ENCODE measurements around the gene QRFPR.
"Not testable (repeated sequence)": the region's sequence is repeated elsewhere in the genome, so short reads cannot be mapped to it uniquely, and the experiment has no call there.

The QRFPR gene

DNA sequence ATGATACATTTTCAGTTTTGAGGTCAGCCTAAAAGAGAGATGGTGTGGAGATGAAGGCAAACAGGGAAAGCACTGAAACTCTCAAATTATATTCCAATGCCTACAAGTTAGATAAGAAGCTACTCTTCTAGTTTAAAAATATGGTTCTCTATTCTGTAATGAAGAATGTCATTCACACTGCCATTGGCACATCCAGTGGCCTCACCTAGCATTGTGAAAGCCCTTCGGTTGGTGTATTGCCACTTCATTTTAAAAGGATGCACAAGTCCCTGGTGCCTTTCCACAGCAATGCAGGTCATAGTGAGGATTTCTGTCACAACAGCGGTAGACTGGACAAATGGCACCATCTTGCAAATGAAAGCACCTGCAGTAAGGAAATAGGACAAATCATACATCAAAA is 40.6 kb downstream of the QRFPR start:
- H3K27ac ChIP-seq (ENCODE audit: low read depth in 2 of 2, low read length in 2 of 2) = no peak overlapping the region
- H3K4me3 ChIP-seq (ENCODE audit: low read length in 2 of 2) = no peak overlapping the region
- no peaks in the 10 kb centered on the region for H3K27me3 ChIP-seq (ENCODE audit: control insufficient read depth in 2 of 2, insufficient read depth in 2 of 2, low read length in 2 of 2)
- H3K9me3 ChIP-seq (ENCODE audit: control insufficient read depth in 2 of 2, low read length in 2 of 2) = no peaks in the 10 kb centered on the region
- no peaks in the 10 kb centered on the region for H3K4me1 ChIP-seq (ENCODE audit: control insufficient read depth in 2 of 2, insufficient read depth in 2 of 2, low read length in 2 of 2)
- H3K36me3 ChIP-seq (ENCODE audit: control insufficient read depth in 2 of 2, insufficient read depth in 2 of 2, low read length in 2 of 2) = no peaks in the 10 kb centered on the region
- H3K9ac ChIP-seq (ENCODE audit: low read depth in 1 of 2, low read length in 2 of 2) = no peak overlapping the region

DNA sequence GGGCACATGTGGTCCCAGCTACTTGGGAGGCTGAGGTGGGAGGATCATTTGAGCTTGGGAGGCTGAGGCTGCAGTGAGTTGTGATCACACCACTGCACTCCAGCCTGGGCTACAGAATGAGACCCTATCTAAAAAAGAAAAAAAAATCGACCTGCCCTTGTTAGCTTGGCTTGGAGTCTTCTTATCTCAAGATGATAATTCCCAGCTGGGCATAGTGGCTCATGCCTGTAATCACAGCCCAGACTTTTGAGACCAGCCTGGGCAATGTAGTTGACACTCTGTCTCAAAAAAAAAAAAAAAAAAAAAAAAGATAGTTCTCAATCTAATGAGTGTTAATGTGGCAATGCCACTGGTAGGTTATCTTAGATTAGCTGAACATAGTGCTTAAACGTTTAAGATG is 41.0 kb downstream of the QRFPR start:
- no peaks in the 10 kb centered on the region for H3K27me3 ChIP-seq (ENCODE audit: control insufficient read depth in 2 of 2, insufficient read depth in 2 of 2, low read length in 2 of 2)
- no peaks in the 10 kb centered on the region for H3K36me3 ChIP-seq (ENCODE audit: control insufficient read depth in 2 of 2, insufficient read depth in 2 of 2, low read length in 2 of 2)
- no peak overlapping the region for H3K9ac ChIP-seq (ENCODE audit: low read depth in 1 of 2, low read length in 2 of 2)
- no peak overlapping the region for H3K27ac ChIP-seq (ENCODE audit: low read depth in 2 of 2, low read length in 2 of 2)
- no peaks in the 10 kb centered on the region for H3K9me3 ChIP-seq (ENCODE audit: control insufficient read depth in 2 of 2, low read length in 2 of 2)
- no peak overlapping the region for H3K4me3 ChIP-seq (ENCODE audit: low read length in 2 of 2)
- H3K4me1 ChIP-seq (ENCODE audit: control insufficient read depth in 2 of 2, insufficient read depth in 2 of 2, low read length in 2 of 2) = no peaks in the 10 kb centered on the region

DNA sequence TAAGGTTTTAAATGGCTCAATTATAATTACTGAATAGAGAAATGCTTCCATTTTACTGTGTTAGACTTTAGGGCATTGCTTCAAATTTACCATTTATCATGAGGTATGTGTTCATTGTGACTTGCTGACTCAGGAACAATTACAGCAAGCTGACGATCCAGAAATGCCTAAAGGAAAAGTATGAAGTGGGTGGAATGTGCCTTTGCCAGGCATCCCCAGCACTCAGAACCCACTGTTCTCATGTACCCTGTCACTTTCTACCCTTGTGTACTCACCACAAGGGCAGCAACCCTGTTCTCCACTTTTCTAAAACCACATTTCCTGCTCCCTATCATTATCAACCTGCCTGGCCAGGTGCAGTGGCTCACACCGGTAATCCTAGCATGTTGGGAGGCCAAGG is 41.5 kb downstream of the QRFPR start:
- H3K9me3 ChIP-seq (ENCODE audit: control insufficient read depth in 2 of 2, low read length in 2 of 2) = no peaks in the 10 kb centered on the region
- no peaks in the 10 kb centered on the region for H3K27me3 ChIP-seq (ENCODE audit: control insufficient read depth in 2 of 2, insufficient read depth in 2 of 2, low read length in 2 of 2)
- no peak overlapping the region for H3K4me3 ChIP-seq (ENCODE audit: low read length in 2 of 2)
- H3K4me1 ChIP-seq (ENCODE audit: control insufficient read depth in 2 of 2, insufficient read depth in 2 of 2, low read length in 2 of 2) = no peaks in the 10 kb centered on the region
- no peak overlapping the region for H3K9ac ChIP-seq (ENCODE audit: low read depth in 1 of 2, low read length in 2 of 2)
- H3K27ac ChIP-seq (ENCODE audit: low read depth in 2 of 2, low read length in 2 of 2) = no peak overlapping the region
- H3K36me3 ChIP-seq (ENCODE audit: control insufficient read depth in 2 of 2, insufficient read depth in 2 of 2, low read length in 2 of 2) = no peaks in the 10 kb centered on the region

DNA sequence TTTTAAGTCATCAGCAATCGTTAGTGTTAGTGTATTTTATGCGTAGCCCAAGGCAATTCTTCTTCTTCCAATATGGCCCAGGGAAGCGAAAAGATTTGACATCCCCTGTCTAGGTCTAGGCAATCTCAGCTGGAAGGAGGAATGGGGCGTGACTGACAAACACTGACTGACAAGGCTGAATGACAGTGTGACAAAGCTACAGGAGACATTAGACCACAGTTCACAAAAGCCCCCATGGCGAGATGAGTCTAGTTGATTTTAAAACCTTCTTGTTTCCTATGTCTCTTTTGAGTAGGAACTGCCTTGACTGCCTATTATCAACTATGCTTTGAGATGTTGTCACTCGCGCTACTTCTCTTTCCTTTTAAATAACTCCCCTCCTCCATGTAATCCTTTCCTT is 42.3 kb downstream of the QRFPR start:
- H3K4me1 ChIP-seq (ENCODE audit: control insufficient read depth in 2 of 2, insufficient read depth in 2 of 2, low read length in 2 of 2) = no peaks in the 10 kb centered on the region
- no peak overlapping the region for H3K4me3 ChIP-seq (ENCODE audit: low read length in 2 of 2)
- no peaks in the 10 kb centered on the region for H3K27me3 ChIP-seq (ENCODE audit: control insufficient read depth in 2 of 2, insufficient read depth in 2 of 2, low read length in 2 of 2)
- no peak overlapping the region for H3K9ac ChIP-seq (ENCODE audit: low read depth in 1 of 2, low read length in 2 of 2)
- H3K9me3 ChIP-seq (ENCODE audit: control insufficient read depth in 2 of 2, low read length in 2 of 2) = no peaks in the 10 kb centered on the region
- no peaks in the 10 kb centered on the region for H3K36me3 ChIP-seq (ENCODE audit: control insufficient read depth in 2 of 2, insufficient read depth in 2 of 2, low read length in 2 of 2)
- H3K27ac ChIP-seq (ENCODE audit: low read depth in 2 of 2, low read length in 2 of 2) = no peak overlapping the region

DNA sequence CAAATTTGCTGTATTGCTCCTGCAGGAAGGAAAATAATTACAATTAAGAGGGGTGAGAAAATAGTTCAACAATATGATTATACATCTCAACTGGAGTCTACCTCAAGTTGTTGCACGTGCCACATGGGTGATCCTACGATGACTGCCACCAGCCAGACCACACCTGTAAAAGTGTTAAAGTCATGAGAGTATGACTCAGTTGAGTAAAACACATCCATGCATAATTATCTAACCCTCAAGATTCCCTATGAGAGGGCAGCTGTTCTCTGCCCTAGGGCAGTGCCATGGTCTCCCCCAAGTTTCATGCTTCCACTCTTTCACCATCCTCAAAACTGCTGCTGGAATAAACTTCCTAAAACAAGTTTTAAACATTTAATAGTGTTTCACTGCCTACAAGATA is 44.1 kb downstream of the QRFPR start:
- Histone ChIP-seq H3K9ac (ENCODE audit: low read depth in 1 of 2, low read length in 2 of 2) (no peak overlapping the region), H3K4me3 (ENCODE audit: low read length in 2 of 2) (no peak overlapping the region), H3K9me3 (ENCODE audit: control insufficient read depth in 2 of 2, low read length in 2 of 2) (no peaks in the 10 kb centered on the region), H3K36me3 (ENCODE audit: control insufficient read depth in 2 of 2, insufficient read depth in 2 of 2, low read length in 2 of 2) (no peaks in the 10 kb centered on the region), H3K27me3 (ENCODE audit: control insufficient read depth in 2 of 2, insufficient read depth in 2 of 2, low read length in 2 of 2) (no peaks in the 10 kb centered on the region), H3K27ac (ENCODE audit: low read depth in 2 of 2, low read length in 2 of 2) (no peak overlapping the region), H3K4me1 (ENCODE audit: control insufficient read depth in 2 of 2, insufficient read depth in 2 of 2, low read length in 2 of 2) (no peaks in the 10 kb centered on the region)

DNA sequence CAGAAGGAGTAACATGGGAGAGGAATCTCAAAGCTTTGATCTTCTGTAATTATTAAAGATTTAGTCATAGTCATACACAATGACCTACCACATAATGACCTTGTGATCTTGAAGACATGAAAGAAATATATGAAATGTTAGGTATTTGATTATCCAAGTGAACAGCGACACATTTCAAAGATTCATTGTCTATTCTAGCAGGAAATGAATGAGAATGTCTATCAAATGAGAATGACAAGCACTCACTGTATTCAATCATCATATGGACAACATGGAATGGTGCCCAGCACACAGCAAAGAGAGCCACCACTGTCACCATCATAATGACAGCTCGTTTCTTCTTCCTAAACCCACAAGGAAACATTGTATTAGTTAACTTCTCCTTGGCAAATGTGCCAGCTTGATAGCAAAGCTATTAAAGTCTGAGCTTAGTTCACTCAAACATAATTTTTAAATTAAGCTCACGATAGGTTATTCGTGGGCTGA is 50.6 kb downstream of the QRFPR start:
- H3K9me3 ChIP-seq (ENCODE audit: control insufficient read depth in 2 of 2, low read length in 2 of 2) = no peaks in the 10 kb centered on the region
- H3K4me1 ChIP-seq (ENCODE audit: control insufficient read depth in 2 of 2, insufficient read depth in 2 of 2, low read length in 2 of 2) = no peaks in the 10 kb centered on the region
- no peak overlapping the region for H3K9ac ChIP-seq (ENCODE audit: low read depth in 1 of 2, low read length in 2 of 2)
- no peak overlapping the region for H3K27ac ChIP-seq (ENCODE audit: low read depth in 2 of 2, low read length in 2 of 2)
- no peaks in the 10 kb centered on the region for H3K36me3 ChIP-seq (ENCODE audit: control insufficient read depth in 2 of 2, insufficient read depth in 2 of 2, low read length in 2 of 2)
- H3K4me3 ChIP-seq (ENCODE audit: low read length in 2 of 2) = no peak overlapping the region
- no peaks in the 10 kb centered on the region for H3K27me3 ChIP-seq (ENCODE audit: control insufficient read depth in 2 of 2, insufficient read depth in 2 of 2, low read length in 2 of 2)

DNA sequence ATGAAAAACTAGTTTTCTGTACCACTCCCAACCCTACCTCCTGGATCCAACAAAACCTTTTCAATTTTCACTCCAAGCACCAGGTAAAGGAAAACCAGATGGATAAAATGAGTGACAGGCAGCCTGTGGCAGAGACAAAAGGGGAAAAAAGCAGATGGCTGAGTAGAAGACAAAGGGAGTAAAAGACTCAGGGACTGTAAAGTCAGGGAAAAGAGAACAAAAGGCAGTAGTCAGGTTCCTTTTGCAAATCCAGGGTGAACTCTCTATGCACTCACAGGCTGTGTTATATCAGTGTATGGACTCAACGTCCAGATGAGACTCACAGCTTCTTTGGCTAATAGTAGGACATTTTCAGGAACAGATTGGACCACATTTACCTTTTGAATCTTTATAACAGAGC is 54.2 kb downstream of the QRFPR start:
- no peaks in the 10 kb centered on the region for H3K36me3 ChIP-seq (ENCODE audit: control insufficient read depth in 2 of 2, insufficient read depth in 2 of 2, low read length in 2 of 2)
- no peak overlapping the region for H3K4me3 ChIP-seq (ENCODE audit: low read length in 2 of 2)
- H3K27ac ChIP-seq (ENCODE audit: low read depth in 2 of 2, low read length in 2 of 2) = no peak overlapping the region
- H3K9ac ChIP-seq (ENCODE audit: low read depth in 1 of 2, low read length in 2 of 2) = no peak overlapping the region
- no peaks in the 10 kb centered on the region for H3K9me3 ChIP-seq (ENCODE audit: control insufficient read depth in 2 of 2, low read length in 2 of 2)
- H3K4me1 ChIP-seq (ENCODE audit: control insufficient read depth in 2 of 2, insufficient read depth in 2 of 2, low read length in 2 of 2) = no peaks in the 10 kb centered on the region
- H3K27me3 ChIP-seq (ENCODE audit: control insufficient read depth in 2 of 2, insufficient read depth in 2 of 2, low read length in 2 of 2) = no peaks in the 10 kb centered on the region

DNA sequence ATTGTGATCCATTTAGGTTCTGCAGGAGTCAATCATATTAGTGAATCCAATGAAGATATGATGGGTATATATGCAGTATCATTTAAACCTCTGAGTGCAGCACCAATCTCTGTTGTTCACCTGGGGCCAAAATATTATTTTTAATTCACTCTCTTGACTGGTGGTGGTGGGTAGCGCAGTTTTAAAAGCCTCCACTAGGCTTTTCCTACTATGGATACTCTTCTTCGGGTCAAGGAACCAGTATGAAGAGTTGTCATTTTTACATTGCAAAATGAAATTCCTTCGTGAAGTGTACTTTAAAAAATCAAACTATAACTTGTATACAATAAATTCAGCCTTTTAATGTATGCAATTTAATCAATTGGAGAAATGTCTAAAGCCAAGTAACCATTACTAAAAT is 56.5 kb downstream of the QRFPR start:
- no peaks in the 10 kb centered on the region for H3K9me3 ChIP-seq (ENCODE audit: control insufficient read depth in 2 of 2, low read length in 2 of 2)
- H3K27me3 ChIP-seq (ENCODE audit: control insufficient read depth in 2 of 2, insufficient read depth in 2 of 2, low read length in 2 of 2) = no peaks in the 10 kb centered on the region
- H3K36me3 ChIP-seq (ENCODE audit: control insufficient read depth in 2 of 2, insufficient read depth in 2 of 2, low read length in 2 of 2) = no peaks in the 10 kb centered on the region
- H3K9ac ChIP-seq (ENCODE audit: low read depth in 1 of 2, low read length in 2 of 2) = no peak overlapping the region
- H3K4me1 ChIP-seq (ENCODE audit: control insufficient read depth in 2 of 2, insufficient read depth in 2 of 2, low read length in 2 of 2) = no peaks in the 10 kb centered on the region
- no peak overlapping the region for H3K27ac ChIP-seq (ENCODE audit: low read depth in 2 of 2, low read length in 2 of 2)
- H3K4me3 ChIP-seq (ENCODE audit: low read length in 2 of 2) = no peak overlapping the region

DNA sequence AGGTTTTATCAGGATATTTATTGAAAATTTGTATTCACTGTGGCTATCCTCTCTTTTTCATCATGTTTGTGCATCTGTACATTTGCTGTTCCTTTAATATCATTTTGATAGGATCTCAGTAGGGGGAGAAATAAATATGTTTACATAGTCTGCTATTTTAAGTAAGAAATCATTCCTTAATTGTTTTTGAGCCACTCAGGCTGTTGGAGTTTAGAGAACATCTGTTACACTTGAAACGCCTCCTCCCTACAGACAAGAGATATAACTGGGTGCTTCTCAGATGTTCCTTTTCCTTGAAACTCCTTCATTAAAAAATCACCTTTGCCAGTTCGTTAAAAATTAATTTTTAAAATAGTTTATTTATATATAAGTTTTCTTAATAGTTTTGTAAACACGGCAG is 59.4 kb downstream of the QRFPR start:
- no peaks in the 10 kb centered on the region for H3K4me1 ChIP-seq (ENCODE audit: control insufficient read depth in 2 of 2, insufficient read depth in 2 of 2, low read length in 2 of 2)
- H3K36me3 ChIP-seq (ENCODE audit: control insufficient read depth in 2 of 2, insufficient read depth in 2 of 2, low read length in 2 of 2) = no peaks in the 10 kb centered on the region
- no peak overlapping the region for H3K9ac ChIP-seq (ENCODE audit: low read depth in 1 of 2, low read length in 2 of 2)
- no peak overlapping the region for H3K4me3 ChIP-seq (ENCODE audit: low read length in 2 of 2)
- H3K27me3 ChIP-seq (ENCODE audit: control insufficient read depth in 2 of 2, insufficient read depth in 2 of 2, low read length in 2 of 2) = no peaks in the 10 kb centered on the region
- H3K27ac ChIP-seq (ENCODE audit: low read depth in 2 of 2, low read length in 2 of 2) = no peak overlapping the region
- H3K9me3 ChIP-seq (ENCODE audit: control insufficient read depth in 2 of 2, low read length in 2 of 2) = no peaks in the 10 kb centered on the region

DNA sequence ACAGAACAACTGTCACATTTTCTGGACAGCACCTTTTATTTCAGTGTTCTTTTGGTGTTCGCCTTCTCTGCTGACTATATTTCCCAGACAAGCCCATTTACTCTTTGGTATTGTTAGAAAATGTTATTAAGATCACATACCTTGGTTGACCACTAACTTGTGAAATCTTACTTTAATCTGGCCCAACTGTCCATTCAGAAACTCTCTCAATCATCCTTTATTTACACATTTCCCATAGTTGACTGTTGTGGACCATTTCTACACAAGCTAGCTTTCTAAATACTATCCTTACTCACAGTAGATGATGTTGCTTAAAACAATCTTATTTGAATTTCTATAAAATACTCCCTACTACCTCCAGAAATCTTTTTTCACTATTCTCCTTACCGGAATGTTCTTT is 64.7 kb downstream of the QRFPR start:
- Histone ChIP-seq H3K27ac (ENCODE audit: low read depth in 2 of 2, low read length in 2 of 2) (no peak overlapping the region), H3K9me3 (ENCODE audit: control insufficient read depth in 2 of 2, low read length in 2 of 2) (no peaks in the 10 kb centered on the region), H3K4me1 (ENCODE audit: control insufficient read depth in 2 of 2, insufficient read depth in 2 of 2, low read length in 2 of 2) (no peaks in the 10 kb centered on the region), H3K36me3 (ENCODE audit: control insufficient read depth in 2 of 2, insufficient read depth in 2 of 2, low read length in 2 of 2) (no peaks in the 10 kb centered on the region), H3K27me3 (ENCODE audit: control insufficient read depth in 2 of 2, insufficient read depth in 2 of 2, low read length in 2 of 2) (no peaks in the 10 kb centered on the region), H3K9ac (ENCODE audit: low read depth in 1 of 2, low read length in 2 of 2) (no peak overlapping the region), H3K4me3 (ENCODE audit: low read length in 2 of 2) (no peak overlapping the region)

DNA sequence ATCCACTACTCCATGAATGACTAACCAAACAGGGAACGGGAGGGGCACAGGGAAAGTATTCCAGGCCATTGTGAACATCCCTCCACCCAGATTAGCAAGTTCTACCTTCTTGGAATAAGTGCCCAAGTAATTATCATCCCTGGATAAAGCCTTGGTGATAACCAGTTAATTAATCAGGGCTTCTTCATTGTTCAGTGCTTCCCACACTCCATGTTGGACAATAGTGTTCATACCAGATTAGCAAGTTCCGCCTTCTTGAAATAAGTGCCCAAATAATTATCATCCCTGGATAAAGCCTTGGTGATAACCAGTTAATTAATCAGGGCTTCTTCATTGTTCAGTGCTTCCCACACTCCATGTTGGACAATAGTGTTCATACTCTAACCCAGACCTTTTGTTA is 67.4 kb downstream of the QRFPR start:
- not testable (repeated sequence) for H3K4me3 ChIP-seq (ENCODE audit: low read length in 2 of 2); H3K36me3 ChIP-seq (ENCODE audit: control insufficient read depth in 2 of 2, insufficient read depth in 2 of 2, low read length in 2 of 2); H3K27me3 ChIP-seq (ENCODE audit: control insufficient read depth in 2 of 2, insufficient read depth in 2 of 2, low read length in 2 of 2); H3K9ac ChIP-seq (ENCODE audit: low read depth in 1 of 2, low read length in 2 of 2); H3K4me1 ChIP-seq (ENCODE audit: control insufficient read depth in 2 of 2, insufficient read depth in 2 of 2, low read length in 2 of 2); H3K27ac ChIP-seq (ENCODE audit: low read depth in 2 of 2, low read length in 2 of 2); H3K9me3 ChIP-seq (ENCODE audit: control insufficient read depth in 2 of 2, low read length in 2 of 2)
